ENCODE data around the gene SPARCL1.

SPARCL1 gene

DNA sequence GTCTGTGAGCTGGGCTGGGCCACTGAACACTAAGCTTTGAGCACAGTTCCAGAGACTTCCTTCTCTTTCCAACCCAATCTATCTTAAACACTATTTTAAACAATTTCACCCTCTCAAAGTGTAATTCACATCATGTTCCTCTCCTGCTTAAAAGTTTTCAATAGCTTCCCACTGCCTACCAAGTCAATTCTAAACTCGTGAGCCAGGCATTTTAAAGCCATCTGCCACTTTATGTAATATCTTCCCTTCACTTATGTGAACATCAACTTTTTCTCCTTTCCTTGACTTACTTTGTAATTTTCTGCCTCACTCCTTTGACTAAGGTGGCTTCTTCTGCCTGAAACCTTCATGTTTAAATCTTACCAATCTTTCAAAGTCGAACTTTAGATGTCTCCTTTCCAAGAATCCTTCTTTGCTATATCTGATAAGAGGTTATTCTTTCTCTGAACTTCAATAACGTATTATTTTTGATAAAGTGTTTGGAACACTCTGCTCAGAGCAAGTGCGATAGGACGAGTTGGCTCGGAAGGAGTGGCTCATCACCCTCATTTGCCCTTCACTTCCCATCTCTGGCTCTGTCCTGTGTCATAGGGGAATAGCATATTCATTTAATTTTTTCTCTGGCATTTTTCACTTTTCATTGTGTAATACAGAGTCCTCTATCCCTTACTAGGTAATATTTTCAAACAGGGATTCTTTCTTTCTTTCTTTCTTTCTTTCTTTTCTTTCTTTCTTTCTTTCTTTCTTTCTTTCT, 13.0 kb upstream of the SPARCL1 start:
- TF ChIP-seq, protein P1, sequence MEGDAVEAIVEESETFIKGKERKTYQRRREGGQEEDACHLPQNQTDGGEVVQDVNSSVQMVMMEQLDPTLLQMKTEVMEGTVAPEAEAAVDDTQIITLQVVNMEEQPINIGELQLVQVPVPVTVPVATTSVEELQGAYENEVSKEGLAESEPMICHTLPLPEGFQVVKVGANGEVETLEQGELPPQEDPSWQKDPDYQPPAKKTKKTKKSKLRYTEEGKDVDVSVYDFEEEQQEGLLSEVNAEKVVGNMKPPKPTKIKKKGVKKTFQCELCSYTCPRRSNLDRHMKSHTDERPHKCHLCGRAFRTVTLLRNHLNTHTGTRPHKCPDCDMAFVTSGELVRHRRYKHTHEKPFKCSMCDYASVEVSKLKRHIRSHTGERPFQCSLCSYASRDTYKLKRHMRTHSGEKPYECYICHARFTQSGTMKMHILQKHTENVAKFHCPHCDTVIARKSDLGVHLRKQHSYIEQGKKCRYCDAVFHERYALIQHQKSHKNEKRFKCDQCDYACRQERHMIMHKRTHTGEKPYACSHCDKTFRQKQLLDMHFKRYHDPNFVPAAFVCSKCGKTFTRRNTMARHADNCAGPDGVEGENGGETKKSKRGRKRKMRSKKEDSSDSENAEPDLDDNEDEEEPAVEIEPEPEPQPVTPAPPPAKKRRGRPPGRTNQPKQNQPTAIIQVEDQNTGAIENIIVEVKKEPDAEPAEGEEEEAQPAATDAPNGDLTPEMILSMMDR (conservative IDR thresholded peaks at IDR 0.05; ENCODE audit: low read depth, low read length): no peak
- DNase-seq (ENCODE audit: low read depth): no peak
- no peak overlapping the region for H3K4me3 ChIP-seq (ENCODE audit: low read length)

DNA sequence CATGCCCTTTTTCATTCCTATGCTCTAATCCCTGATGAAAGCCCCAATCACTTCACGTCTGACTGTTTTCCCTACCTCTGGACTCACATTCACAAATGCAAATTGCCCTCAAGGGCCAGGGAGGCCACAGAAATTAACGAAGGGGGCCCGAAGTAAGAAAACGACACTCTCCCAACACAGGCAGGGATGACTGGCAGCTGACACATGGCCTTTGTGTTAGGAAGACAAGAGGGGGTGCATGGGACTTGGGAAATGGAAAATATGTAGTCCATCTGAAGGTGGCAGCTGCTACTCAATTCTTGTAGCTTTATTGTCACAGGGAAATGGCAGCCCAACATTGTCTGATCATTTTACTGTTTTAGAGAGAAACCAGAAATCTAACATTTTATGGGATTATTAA, 12.3 kb upstream of the SPARCL1 start:
- DNase-seq (ENCODE audit: low read depth): no peak
- TF ChIP-seq, protein P1 (conservative IDR thresholded peaks at IDR 0.05; ENCODE audit: low read depth, low read length): no peak
- H3K4me3 ChIP-seq (ENCODE audit: low read length): no peak overlapping the region

DNA sequence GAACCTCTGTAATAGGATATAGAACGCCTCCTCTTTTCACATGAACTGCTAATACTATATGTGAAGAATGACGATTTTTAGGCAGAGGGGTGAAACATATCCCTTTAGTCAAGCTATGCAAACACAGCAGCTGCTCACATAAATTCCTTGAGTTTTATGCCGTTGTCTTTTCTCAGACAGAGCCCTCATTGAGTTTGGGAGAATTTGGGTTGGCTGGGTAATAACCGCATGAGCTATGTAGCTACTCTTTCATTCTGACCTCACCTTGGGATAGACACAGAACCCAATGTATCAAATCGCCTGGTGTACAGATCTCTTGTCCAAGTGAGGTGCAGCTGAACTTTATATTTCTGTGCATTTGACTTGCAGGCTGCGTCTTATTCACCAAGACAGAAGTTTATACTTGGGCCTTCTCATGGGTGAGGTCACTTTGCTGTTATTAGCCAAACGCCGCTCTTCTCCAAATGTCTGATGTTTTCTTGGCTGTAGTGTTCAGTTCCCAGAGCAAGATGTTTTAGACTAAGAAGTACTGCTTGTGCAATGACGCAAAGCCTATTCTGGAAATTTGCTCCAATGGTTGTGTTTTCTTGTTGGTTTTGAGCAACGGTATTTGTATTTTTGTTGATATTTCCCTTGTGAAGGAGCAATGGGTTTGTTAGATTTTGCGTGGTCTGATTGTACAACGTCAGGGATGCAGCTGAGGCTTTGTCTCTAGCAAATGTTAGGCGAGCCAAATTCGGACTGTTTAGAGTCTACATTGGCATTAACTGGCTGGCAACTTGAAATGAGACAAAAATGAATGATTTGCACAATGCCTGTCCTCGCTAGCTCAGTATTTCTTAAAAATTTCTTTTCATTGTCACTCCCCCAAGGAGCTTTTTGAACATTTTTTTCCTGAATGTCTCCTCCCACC, 11.2 kb upstream of the SPARCL1 start:
- H3K4me3 ChIP-seq (ENCODE audit: low read length): no peak overlapping the region
- TF ChIP-seq, protein P1 (conservative IDR thresholded peaks at IDR 0.05; ENCODE audit: low read depth, low read length): no peak
- no peak for DNase-seq (ENCODE audit: low read depth)

DNA sequence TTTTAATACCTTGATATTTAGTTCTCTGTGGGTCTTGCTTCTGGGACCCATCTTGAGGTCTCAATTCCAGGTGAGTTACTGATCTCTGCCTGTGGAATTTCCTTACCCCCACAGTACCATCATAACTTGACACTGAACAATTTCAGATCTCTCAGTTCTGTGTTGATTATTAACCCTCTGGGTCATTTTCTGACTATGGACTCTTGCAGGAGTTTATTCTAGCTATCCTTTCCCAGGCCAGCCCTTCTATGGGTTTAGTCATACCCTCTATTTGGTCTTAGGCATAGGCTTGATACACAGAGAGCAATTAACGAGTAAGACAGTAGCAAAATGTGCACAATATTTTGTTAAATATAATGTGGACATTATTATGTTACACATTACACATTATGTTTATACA, 3.7 kb upstream of the SPARCL1 start:
- no peak overlapping the region for H3K4me3 ChIP-seq (ENCODE audit: low read length)
- TF ChIP-seq, protein P1 (conservative IDR thresholded peaks at IDR 0.05; ENCODE audit: low read depth, low read length): no peak
- no peak for DNase-seq (ENCODE audit: low read depth)

DNA sequence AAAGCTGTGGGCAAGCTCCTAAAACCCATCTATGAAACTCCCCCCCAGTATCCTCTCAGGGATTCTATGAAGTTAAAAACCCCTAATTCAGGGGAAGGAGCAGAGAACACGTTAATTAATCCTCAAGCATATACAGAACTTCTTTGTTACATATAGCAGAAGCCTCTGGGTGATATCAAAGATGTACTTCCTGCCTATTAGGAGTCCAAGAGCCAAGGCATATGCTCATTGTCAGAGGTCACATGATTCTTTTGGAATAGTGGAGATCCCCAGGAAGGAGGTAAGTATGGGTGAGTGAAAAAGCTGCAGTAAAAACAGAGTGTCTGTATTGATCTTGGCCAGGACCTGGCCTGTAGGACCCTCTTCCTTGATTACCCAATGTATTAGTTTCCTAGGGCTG, 2.9 kb upstream of the SPARCL1 start:
- DNase-seq (ENCODE audit: low read depth): no peak
- H3K4me3 ChIP-seq (ENCODE audit: low read length): no peak overlapping the region
- TF ChIP-seq, protein P1 (conservative IDR thresholded peaks at IDR 0.05; ENCODE audit: low read depth, low read length): no peak

DNA sequence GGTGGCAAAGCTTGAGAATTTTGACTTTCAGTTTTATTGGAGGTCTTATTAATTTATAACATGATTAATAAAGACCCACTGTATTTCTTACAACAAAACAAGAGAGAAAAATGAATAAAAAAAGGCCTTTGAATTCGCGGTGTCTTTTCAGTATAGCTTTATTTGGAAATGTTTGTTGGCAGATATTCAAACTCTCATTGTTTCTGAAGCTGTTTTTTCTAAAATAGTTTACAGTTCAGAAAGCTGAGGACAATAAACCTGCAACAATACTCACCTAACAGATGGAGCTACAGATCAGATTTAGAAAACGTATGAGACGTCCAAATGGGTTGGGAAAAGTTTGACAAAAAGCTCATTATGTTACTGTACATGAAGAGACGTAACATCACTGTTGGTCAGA, 2.4 kb upstream of the SPARCL1 start:
- TF ChIP-seq, protein P1 (conservative IDR thresholded peaks at IDR 0.05; ENCODE audit: low read depth, low read length): no peak
- DNase-seq (ENCODE audit: low read depth): no peak
- no peak overlapping the region for H3K4me3 ChIP-seq (ENCODE audit: low read length)

Measured in retinal pigment epithelial cell (primary cell).